Skeletal muscle tissue (tissue), 4 donors: Measurements from ENCODE around the gene PHF12. TPM values are rescaled to one million over a fixed set of nuclear protein-coding genes. Genes with fewer than 3 reads are reported as not detected.
A peak's percentile ranks its signal among the peaks of the same experiment; 100 is the strongest.

Experiments used
- H3K27ac ChIP-seq: one replicate; pipeline ENCODE4 v1.7.0; 2013; ENCODE audit warnings: mild to moderate bottlenecking, low read depth, low read length, inconsistent platforms
- H3K27me3 ChIP-seq, 3 donors: one replicate each; pipeline ENCODE4 v1.7.0; 2013; ENCODE audit warnings: low read length in 3 of 3; ENCODE audit not compliant: control insufficient read depth in 3 of 3, insufficient read depth in 3 of 3
- H3K36me3 ChIP-seq, 3 donors: one replicate each; pipeline ENCODE4 v1.7.0; 2013; ENCODE audit warnings: low read length in 3 of 3; ENCODE audit not compliant: control insufficient read depth in 3 of 3, insufficient read depth in 3 of 3
- H3K4me1 ChIP-seq, 3 donors: one replicate each; pipeline ENCODE4 v1.7.0; 2013; ENCODE audit warnings: low read length in 3 of 3, mild to moderate bottlenecking in 3 of 3; ENCODE audit not compliant: control insufficient read depth in 3 of 3, insufficient read depth in 3 of 3
- H3K4me3 ChIP-seq, 3 donors: one replicate each; pipeline ENCODE4 v1.7.0; 2013; ENCODE audit warnings: low read length in 3 of 3
- H3K9ac ChIP-seq, 3 donors: one replicate each; pipeline ENCODE4 v1.7.0; 2013; ENCODE audit warnings: low read length in 3 of 3, mild to moderate bottlenecking in 3 of 3, moderate library complexity in 2 of 3, low read depth in 1 of 3
- H3K9me3 ChIP-seq, 3 donors: one replicate each; pipeline ENCODE4 v1.7.0; 2013; ENCODE audit warnings: low read length in 3 of 3; ENCODE audit not compliant: control insufficient read depth in 3 of 3
- total RNA-seq: library from RNA; depleted of rRNA; stranded (reverse); fragments of >200 nt; gene quantifications from one replicate; pipeline ENCODE4 v1.2.3, GENCODE V29; 2014
- donor health status: Osteomylitis.

The PHF12 gene
- total RNA-seq, 1 donor from 2014 or later = 8.9 TPM

- Histone ChIP-seq H3K36me3 (no peaks in the 10 kb centered on the region), H3K4me1 (peaks cover 0 to 12% (median 11%) of the 10 kb centered on the region in 3 donors), H3K9me3 (no peaks in the 10 kb centered on the region), H3K9ac (no peak overlapping the region), H3K27me3 (peaks cover 0 to 12% (median 12%) of the 10 kb centered on the region in 3 donors), H3K4me3 (no peak overlapping the region), H3K27ac (no peak overlapping the region)
Observed at GRCh38 chr17:28989028-28989427, 37.7 kb upstream of the PHF12 start.

DNA sequence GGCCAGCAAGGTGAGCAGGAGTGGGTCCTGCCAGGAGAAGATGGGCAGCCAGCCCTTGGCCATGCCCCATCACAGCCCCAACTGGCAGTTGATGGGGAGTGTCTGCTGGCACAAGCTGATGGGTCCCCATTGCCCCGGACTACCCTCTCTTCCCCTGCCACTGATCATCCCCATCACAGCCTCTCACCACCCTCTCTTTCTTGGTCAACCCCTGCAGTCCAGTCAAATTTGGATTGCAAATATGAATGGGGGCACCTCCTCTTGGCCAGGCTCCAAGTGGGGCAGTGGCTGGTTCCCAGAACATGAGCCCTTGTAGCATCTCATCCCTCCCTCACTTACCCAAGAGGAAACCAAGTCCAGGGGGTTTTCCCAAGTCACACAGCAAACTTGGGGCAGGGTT lies 37.2 kb upstream of the PHF12 start:
- no peak overlapping the region for H3K4me3 ChIP-seq
- H3K36me3 ChIP-seq = no peaks in the 10 kb centered on the region
- no peaks in the 10 kb centered on the region for H3K9me3 ChIP-seq
- no peak overlapping the region for H3K27ac ChIP-seq
- no peak overlapping the region for H3K9ac ChIP-seq
- H3K4me1 ChIP-seq = peaks cover 0 to 10% (median 8%) of the 10 kb centered on the region in 3 donors
- peaks cover 0 to 12% (median 12%) of the 10 kb centered on the region in 3 donors for H3K27me3 ChIP-seq

GRCh38 chr17:28986714-28987655 lies 35.7 kb upstream of the PHF12 start:
- Histone ChIP-seq H3K4me3 (no peak overlapping the region), H3K9me3 (no peaks in the 10 kb centered on the region), H3K9ac (peak overlapping the region in 1 of 3 donors; percentile 40), H3K4me1 (peaks cover 0 to 10% (median 8%) of the 10 kb centered on the region in 3 donors), H3K27me3 (peaks cover 0 to 12% (median 9%) of the 10 kb centered on the region in 3 donors), H3K27ac (no peak overlapping the region), H3K36me3 (no peaks in the 10 kb centered on the region)

DNA sequence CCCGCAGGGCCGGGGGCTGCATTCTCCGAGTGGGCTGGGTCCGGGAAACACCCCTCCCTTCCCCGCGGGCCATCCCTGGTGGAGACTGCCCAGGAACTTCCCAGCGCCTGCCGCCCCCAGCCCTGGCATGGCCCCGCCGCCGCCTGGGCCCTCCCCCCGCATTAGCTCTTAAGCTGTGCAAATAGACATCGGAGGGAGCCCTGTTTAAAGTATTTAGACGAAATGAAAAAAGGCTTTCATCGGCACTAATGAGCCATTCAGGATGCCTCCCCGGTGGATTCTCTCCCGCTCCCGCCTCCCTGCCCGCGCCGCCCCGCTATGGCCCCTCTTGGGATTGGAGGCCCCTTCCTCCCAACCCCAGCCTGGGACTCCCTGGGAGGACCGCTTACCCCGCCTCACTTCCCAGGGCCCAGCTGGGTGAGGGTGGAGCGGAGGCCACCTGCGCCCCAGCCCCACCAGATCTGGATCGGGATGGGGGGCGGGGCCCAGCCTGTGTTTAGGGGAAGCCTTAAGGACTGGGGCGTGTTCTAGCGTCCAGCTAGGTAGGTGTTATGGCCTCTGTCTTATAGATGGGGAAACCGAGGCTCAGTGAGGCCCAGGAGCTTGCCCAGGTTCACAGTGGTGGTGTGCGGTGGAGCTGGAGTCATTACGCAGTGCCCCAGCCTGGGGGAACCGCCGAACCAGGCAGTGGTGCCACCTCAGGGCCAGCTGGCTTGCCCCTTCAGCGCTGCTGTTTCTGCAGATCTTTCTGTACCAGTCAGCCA lies 34.8 kb upstream of the PHF12 start:
- H3K36me3 ChIP-seq = no peaks in the 10 kb centered on the region
- H3K4me1 ChIP-seq = peaks cover 0 to 10% (median 8%) of the 10 kb centered on the region in 3 donors
- no peaks in the 10 kb centered on the region for H3K9me3 ChIP-seq
- H3K4me3 ChIP-seq = no peak overlapping the region
- H3K9ac ChIP-seq = peak overlapping the region in 1 of 3 donors; percentile 40
- H3K27ac ChIP-seq = no peak overlapping the region
- H3K27me3 ChIP-seq = peaks cover 0 to 12% (median 11%) of the 10 kb centered on the region in 3 donors

GRCh38 chr17:28983286-28984230 lies 32.2 kb upstream of the PHF12 start:
- Histone ChIP-seq H3K27ac (no peak overlapping the region), H3K4me3 (no peak overlapping the region), H3K4me1 (peaks cover 0 to 10% (median 8%) of the 10 kb centered on the region in 3 donors), H3K9ac (no peak overlapping the region), H3K9me3 (no peaks in the 10 kb centered on the region), H3K27me3 (peaks cover 0 to 12% (median 8%) of the 10 kb centered on the region in 3 donors), H3K36me3 (no peaks in the 10 kb centered on the region)

- H3K27me3 ChIP-seq = peaks cover 0 to 9% (median 5%) of the 10 kb centered on the region in 3 donors
Observed at GRCh38 chr17:28982131-28982793, 30.9 kb upstream of the PHF12 start.

DNA sequence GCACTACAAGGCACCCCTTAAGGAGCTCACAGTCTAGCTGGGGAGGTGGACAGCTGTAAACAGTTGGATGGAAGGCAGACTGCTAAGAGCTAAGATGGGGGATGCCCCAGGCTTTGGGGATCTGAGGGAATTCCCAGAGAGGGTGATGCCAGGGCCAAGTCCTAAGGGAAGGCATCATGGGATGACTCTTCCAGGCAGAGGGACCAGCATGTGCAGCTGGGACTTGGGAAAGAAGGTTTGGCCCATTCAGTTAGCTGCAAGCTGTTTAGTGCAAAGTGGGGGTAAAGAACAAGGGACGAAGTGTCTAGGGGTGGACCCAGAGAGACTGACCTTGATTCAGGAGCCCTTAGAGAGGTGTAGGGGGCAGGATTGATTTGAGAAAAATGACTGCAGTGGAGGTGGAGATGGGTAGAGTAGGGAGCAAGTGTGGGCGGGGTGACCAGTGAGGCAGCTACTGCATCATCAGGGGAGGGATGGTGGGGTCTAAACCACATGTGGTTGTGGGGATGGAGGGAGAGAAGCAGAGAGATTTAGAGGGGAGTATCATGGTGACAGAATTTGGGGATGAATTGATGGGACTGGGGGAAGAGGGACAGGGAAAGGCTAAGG lies 27.1 kb upstream of the PHF12 start:
- Histone ChIP-seq H3K27me3 (peaks cover 0 to 9% (median 0%) of the 10 kb centered on the region in 3 donors), H3K4me1 (peaks cover 7 to 12% (median 10%) of the 10 kb centered on the region in 3 donors), H3K27ac (no peak overlapping the region), H3K36me3 (no peaks in the 10 kb centered on the region), H3K4me3 (no peak overlapping the region), H3K9me3 (no peaks in the 10 kb centered on the region), H3K9ac (no peak overlapping the region)

More at GRCh38 chr17:28982131-28982793, 30.9 kb upstream of the PHF12 start:
- peaks cover 0 to 10% (median 8%) of the 10 kb centered on the region in 3 donors for H3K4me1 ChIP-seq
- H3K36me3 ChIP-seq = no peaks in the 10 kb centered on the region
- H3K9ac ChIP-seq = peak overlapping the region in 1 of 3 donors; percentile 25
- H3K27ac ChIP-seq = no peak overlapping the region
- H3K4me3 ChIP-seq = no peak overlapping the region
- H3K9me3 ChIP-seq = no peaks in the 10 kb centered on the region

- H3K27ac ChIP-seq = no peak overlapping the region
- H3K4me1 ChIP-seq = peaks cover 8 to 13% (median 13%) of the 10 kb centered on the region in 3 donors
- H3K36me3 ChIP-seq = no peaks in the 10 kb centered on the region
- peaks cover 0 to 9% (median 0%) of the 10 kb centered on the region in 3 donors for H3K27me3 ChIP-seq
- no peak overlapping the region for H3K4me3 ChIP-seq
- no peaks in the 10 kb centered on the region for H3K9me3 ChIP-seq
- no peak overlapping the region for H3K9ac ChIP-seq
Observed at GRCh38 chr17:28977659-28978355, 26.5 kb upstream of the PHF12 start.
